NCI-H1436 treated with DMSO at 0.1 percent for 48 hours (cell line): ENCODE measurements around the gene LBX1.

Experiments used
- DNase-seq: peaks from one replicate; lab custom pipeline; 2025; lab: John Stamatoyannopoulos, UW

Gene LBX1

GRCh38 chr10:101229266-101230182, at the start of gene LBX1:
LBX1 (minus strand) TSS chr10:101229463; CDS start chr10:101228815, 648 bp downstream.
- no peak for DNase-seq

- no peak for DNase-seq
Measured at GRCh38 chr10:101273741-101274140, 44.5 kb upstream of the LBX1 start.

- no peak for DNase-seq
Measured at GRCh38 chr10:101273330-101273729, 44.1 kb upstream of the LBX1 start.

GRCh38 chr10:101272229-101272868, 43.1 kb upstream of the LBX1 start:
- peak; percentile 12 for DNase-seq

GRCh38 chr10:101270763-101271162, 41.5 kb upstream of the LBX1 start:
- DNase-seq = no peak

GRCh38 chr10:101267776-101268175, 38.5 kb upstream of the LBX1 start:
- DNase-seq = no peak

- DNase-seq = no peak
Measured at GRCh38 chr10:101267290-101267680, 38.0 kb upstream of the LBX1 start.

GRCh38 chr10:101266381-101267289, 37.4 kb upstream of the LBX1 start:
- DNase-seq = no peak

- DNase-seq = no peak
Measured at GRCh38 chr10:101263150-101263752, 34.0 kb upstream of the LBX1 start.

- no peak for DNase-seq
Measured at GRCh38 chr10:101262147-101262546, 32.9 kb upstream of the LBX1 start.

- no peak for DNase-seq
Measured at GRCh38 chr10:101261702-101262101, 32.4 kb upstream of the LBX1 start.

GRCh38 chr10:101260764-101261481, 31.7 kb upstream of the LBX1 start:
- DNase-seq = no peak

- no peak for DNase-seq
Measured at GRCh38 chr10:101258179-101258885, 29.1 kb upstream of the LBX1 start.

- no peak for DNase-seq
Measured at GRCh38 chr10:101257491-101257890, 28.2 kb upstream of the LBX1 start.

- DNase-seq = no peak
Measured at GRCh38 chr10:101257084-101257483, 27.8 kb upstream of the LBX1 start.

GRCh38 chr10:101256387-101256786, 27.1 kb upstream of the LBX1 start:
- DNase-seq = no peak

GRCh38 chr10:101250136-101250535, 20.9 kb upstream of the LBX1 start:
- DNase-seq = no peak

- no peak for DNase-seq
Measured at GRCh38 chr10:101249171-101249581, 19.9 kb upstream of the LBX1 start.

GRCh38 chr10:101246639-101247038, 17.4 kb upstream of the LBX1 start:
- no peak for DNase-seq

GRCh38 chr10:101244321-101245050, 15.2 kb upstream of the LBX1 start:
- DNase-seq = no peak
